Mononuclear cell (primary cell): ENCODE data around the gene ARPC1A. TPM values are rescaled to one million over a fixed set of nuclear protein-coding genes. Genes with fewer than 3 reads are reported as not detected.

Experiments
- total RNA-seq: library from RNA; depleted of rRNA; stranded (reverse); fragments of >200 nt; gene quantifications from one replicate; pipeline ENCODE4 v1.2.3, GENCODE V29; 2012

ARPC1A gene
- total RNA-seq, 1 donor = 28.8 TPM

Other genes starting within 250 kb of the ARPC1A start
- gene SMURF1, start 181.8 kb upstream of the ARPC1A start, total RNA-seq = 37.6 TPM
- gene KPNA7, start 117.8 kb upstream of the ARPC1A start, total RNA-seq = not detected
- not detected for gene MYH16, start 53.1 kb upstream of the ARPC1A start, total RNA-seq
- 282 TPM for gene ARPC1B, start 48.8 kb downstream of the ARPC1A start, total RNA-seq
- 29.6 TPM for gene PDAP1, start 82.7 kb downstream of the ARPC1A start, total RNA-seq
- gene BUD31, start 83.1 kb downstream of the ARPC1A start, total RNA-seq = 99.0 TPM
- 3.1 TPM for gene PTCD1, start 112.9 kb downstream of the ARPC1A start, total RNA-seq
- gene CPSF4, start 113.0 kb downstream of the ARPC1A start, total RNA-seq = 17.4 TPM
- 130 TPM for gene ATP5MF, start 140.3 kb downstream of the ARPC1A start, total RNA-seq
- 6.1 TPM for gene ZNF789, start 147.0 kb downstream of the ARPC1A start, total RNA-seq
- gene ZNF394, start 174.4 kb downstream of the ARPC1A start, total RNA-seq = 198 TPM
- gene ZKSCAN5, start 178.8 kb downstream of the ARPC1A start, total RNA-seq = 6.3 TPM
- 1.0 TPM for gene FAM200A, start 226.2 kb downstream of the ARPC1A start, total RNA-seq
- 122 TPM for gene ZNF655, start 232.7 kb downstream of the ARPC1A start, total RNA-seq